Neural progenitor cell (in vitro differentiated cells): ENCODE data around the gene FAM210B.

ENCODE experiments used
- CTCF ChIP-seq: fragments of 200-600 bp; sonication (generic); IDR thresholded peaks from 2 replicates; pipeline ENCODE4 v1.5.1; 2017; ENCODE audit warnings: antibody characterized with exemption, mild to moderate bottlenecking
- EZH2 ChIP-seq: fragments of 200-600 bp; sonication (generic); IDR thresholded peaks from 2 replicates; pipeline ENCODE4 v1.6.1; 2017; ENCODE audit warnings: antibody characterized with exemption, mild to moderate bottlenecking, moderate library complexity

GRCh38 chr20:56391037-56391436 is 32.3 kb downstream of the FAM210B start:
- TF ChIP-seq CTCF (no peak), EZH2 (no peak)
